ENCODE results near the gene CD9. TPM values are rescaled to one million over a fixed set of nuclear protein-coding genes. Genes with fewer than 3 reads are reported as not detected.

The CD9 gene
- total and polyA plus RNA-seq, 2 donors (not counting 1 experiment from before 2014, with no cell fraction given), result 7.2 to 12.8 TPM

DNA sequence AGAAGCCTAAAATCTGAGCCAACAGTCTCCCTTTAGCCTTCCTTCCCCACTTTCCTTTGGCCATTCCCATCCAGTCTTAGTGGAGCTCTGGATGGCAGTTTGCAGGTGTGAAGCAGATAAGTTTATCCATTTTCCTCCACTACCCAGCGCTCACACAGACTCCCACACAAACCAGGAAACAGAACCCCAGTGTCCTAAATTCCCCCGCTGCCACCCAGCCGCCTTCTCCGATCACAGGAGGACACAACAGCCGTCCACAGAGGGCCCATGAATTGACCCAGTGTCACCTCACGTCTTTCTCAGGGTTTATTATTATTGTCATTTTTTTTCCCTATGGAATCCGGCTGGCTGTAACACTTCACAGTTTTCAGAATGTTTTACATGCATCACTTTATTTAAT, 16.4 kb downstream of the CD9 start:
- no peak overlapping the region for H3K4me3 Mint-ChIP-seq
- peaks cover 3 to 15% of the 10 kb centered on the region in 2 donors for H3K4me1 ChIP-seq (ENCODE audit: control insufficient read depth in 2 of 2, insufficient read depth in 2 of 2, low read length in 2 of 2)
- H3K27me3 Mint-ChIP-seq, result peaks cover 5% of the 10 kb centered on the region
- H2AFZ ChIP-seq (ENCODE audit: insufficient read depth, low read depth, low read length, poor library complexity, severe bottlenecking), result no peak overlapping the region
- no peaks in the 10 kb centered on the region for H3K9me3 ChIP-seq (ENCODE audit: control extremely low read depth in 1 of 3, control insufficient read depth in 2 of 3, insufficient read depth in 1 of 3, low read length in 2 of 3)
- H3K4me3 ChIP-seq (ENCODE audit: control extremely low read depth in 1 of 5, extremely low read depth in 1 of 5, insufficient read depth in 1 of 5, low read depth in 2 of 5, low read length in 4 of 5), result no peak overlapping the region
- no peaks in the 10 kb centered on the region for H3K27me3 ChIP-seq (replicated peaks in 1 of 4; ENCODE audit: control extremely low read depth in 1 of 4, control insufficient read depth in 3 of 4, insufficient read depth in 4 of 4, low read length in 3 of 4)
- no peak for DNase-seq
- WGBS (ENCODE audit: insufficient coverage), result 94% methylated on average over 7 of the region's 7 CpGs
- H3K4me1 Mint-ChIP-seq, result peaks cover 3% of the 10 kb centered on the region
- no peak overlapping the region for H3K9ac ChIP-seq (ENCODE audit: low read length)
- no peaks in the 10 kb centered on the region for H3K36me3 ChIP-seq (replicated peaks in 1 of 2; ENCODE audit: control extremely low read depth in 1 of 2, control insufficient read depth in 1 of 2, extremely low read depth in 1 of 2, insufficient read depth in 2 of 2, low read length in 1 of 2)
- TF ChIP-seq CTCF (IDR thresholded peaks at IDR 0.05) (no peak), EZH2 (IDR thresholded peaks at IDR 0.05; ENCODE audit: borderline replicate concordance, insufficient read depth, low read depth, low read length, poor library complexity, severe bottlenecking) (no peak)
- intact Hi-C loops (cut with micrococcal nuclease), result no loop called here
- H3K79me2 ChIP-seq (ENCODE audit: control insufficient read depth, insufficient read depth, low read length), result peaks cover 16% of the 10 kb centered on the region
- H3K4me2 ChIP-seq (replicated peaks; ENCODE audit: low read depth, low read length, poor library complexity, severe bottlenecking), result no peak overlapping the region
- H4K20me1 ChIP-seq (ENCODE audit: control insufficient read depth, insufficient read depth, low read length, poor library complexity, severe bottlenecking), result no peaks in the 10 kb centered on the region
- no peaks in the 10 kb centered on the region for H3K9me3 Mint-ChIP-seq (ENCODE audit: insufficient read depth)
- ChIA-PET CTCF (interaction anchor here (0.7 to 0.8 kb wide), 2 partner anchors 13 to 50 kb away, joined by 3 read pairs; no protein-coding TSS in a partner anchor), POLR2A (no interaction called here)
- no peak overlapping the region for H3K27ac ChIP-seq (ENCODE audit: low read length in 2 of 2)
- H3K27ac Mint-ChIP-seq, result no peak overlapping the region
- no peak for ATAC-seq (ENCODE audit: low read depth)

DNA sequence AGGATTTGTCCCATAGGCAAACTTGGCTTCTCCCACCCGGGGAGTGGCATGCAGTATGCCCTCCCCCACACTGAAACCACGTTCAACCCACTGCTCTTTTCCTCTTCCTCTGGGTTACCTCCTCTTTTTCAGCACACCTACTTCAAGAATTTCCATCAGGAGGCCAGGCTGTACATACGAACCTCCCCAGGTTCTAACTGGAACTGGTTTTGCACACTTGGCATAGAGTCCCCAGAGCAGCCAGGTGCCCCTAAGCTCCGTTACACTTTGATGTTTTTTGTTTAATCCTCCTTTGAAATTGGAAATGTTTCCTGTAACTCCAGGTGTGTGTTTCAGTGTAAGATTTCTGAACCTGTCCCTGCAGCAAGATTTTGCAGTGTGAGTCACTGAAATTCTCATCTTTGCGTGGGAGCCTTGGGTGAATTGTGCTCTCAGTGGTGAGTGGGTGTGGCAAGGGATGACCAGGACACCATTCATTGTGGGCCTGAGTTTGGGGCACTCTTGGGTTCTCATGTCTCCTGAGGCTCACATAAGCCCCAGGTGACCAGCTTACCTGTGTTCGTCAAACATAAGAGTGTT, 18.2 kb downstream of the CD9 start:
- Mint-ChIP-seq H3K4me3 (no peak overlapping the region), H3K9me3 (ENCODE audit: insufficient read depth) (no peaks in the 10 kb centered on the region), H3K27me3 (peaks cover 5% of the 10 kb centered on the region), H3K27ac (no peak overlapping the region), H3K4me1 (peaks cover 1% of the 10 kb centered on the region)
- Histone ChIP-seq H2AFZ (ENCODE audit: insufficient read depth, low read depth, low read length, poor library complexity, severe bottlenecking) (no peak overlapping the region), H3K4me2 (replicated peaks; ENCODE audit: low read depth, low read length, poor library complexity, severe bottlenecking) (no peak overlapping the region), H3K9ac (ENCODE audit: low read length) (no peak overlapping the region), H3K9me3 (ENCODE audit: control extremely low read depth in 1 of 3, control insufficient read depth in 2 of 3, insufficient read depth in 1 of 3, low read length in 2 of 3) (no peaks in the 10 kb centered on the region), H3K79me2 (ENCODE audit: control insufficient read depth, insufficient read depth, low read length) (peaks cover 16% of the 10 kb centered on the region), H3K4me3 (ENCODE audit: control extremely low read depth in 1 of 5, extremely low read depth in 1 of 5, insufficient read depth in 1 of 5, low read depth in 2 of 5, low read length in 4 of 5) (no peak overlapping the region), H3K27ac (ENCODE audit: low read length in 2 of 2) (no peak overlapping the region), H3K27me3 (replicated peaks in 1 of 4; ENCODE audit: control extremely low read depth in 1 of 4, control insufficient read depth in 3 of 4, insufficient read depth in 4 of 4, low read length in 3 of 4) (no peaks in the 10 kb centered on the region), H4K20me1 (ENCODE audit: control insufficient read depth, insufficient read depth, low read length, poor library complexity, severe bottlenecking) (no peaks in the 10 kb centered on the region), H3K4me1 (ENCODE audit: control insufficient read depth in 2 of 2, insufficient read depth in 2 of 2, low read length in 2 of 2) (peaks cover 0 to 3% of the 10 kb centered on the region in 2 donors), H3K36me3 (replicated peaks in 1 of 2; ENCODE audit: control extremely low read depth in 1 of 2, control insufficient read depth in 1 of 2, extremely low read depth in 1 of 2, insufficient read depth in 2 of 2, low read length in 1 of 2) (no peaks in the 10 kb centered on the region)
- 53% methylated on average over 6 of the region's 6 CpGs for WGBS (ENCODE audit: insufficient coverage)
- DNase-seq, result no peak
- POLR2A ChIA-PET, result no interaction called here
- intact Hi-C loops (cut with micrococcal nuclease), result no loop called here
- ATAC-seq (ENCODE audit: low read depth), result no peak
- CTCF ChIA-PET, result no interaction called here
- TF ChIP-seq EZH2 (IDR thresholded peaks at IDR 0.05; ENCODE audit: borderline replicate concordance, insufficient read depth, low read depth, low read length, poor library complexity, severe bottlenecking) (no peak), CTCF (IDR thresholded peaks at IDR 0.05) (no peak)

Measured in B cell (primary cell).